Parathyroid adenoma (tissue), 2 donors: ENCODE results near the gene KPNA1.
A peak's percentile ranks its signal among the peaks of the same experiment; 100 is the strongest.

Experiments used
- H2AFZ ChIP-seq: fragments of 300-600 bp; sonication (generic); one replicate; pipeline ENCODE4 v1.7.0; 2017; ENCODE audit warnings: antibody characterized with exemption, mild to moderate bottlenecking
- H3K27ac ChIP-seq: fragments of 300-600 bp; sonication (generic); one replicate; pipeline ENCODE4 v1.7.0; 2017
- H3K27me3 ChIP-seq: fragments of 300-600 bp; sonication (generic); one replicate; pipeline ENCODE4 v1.7.0; 2017; ENCODE audit warnings: low read length; ENCODE audit not compliant: control insufficient read depth, insufficient read depth
- H3K36me3 ChIP-seq: fragments of 300-600 bp; sonication (generic); one replicate; pipeline ENCODE4 v1.7.0; 2017; ENCODE audit warnings: low read length; ENCODE audit not compliant: control insufficient read depth, insufficient read depth
- H3K4me1 ChIP-seq: fragments of 300-600 bp; sonication (generic); one replicate; pipeline ENCODE4 v1.7.0; 2017; ENCODE audit warnings: control low read depth
- H3K4me2 ChIP-seq: fragments of 300-600 bp; sonication (generic); one replicate; pipeline ENCODE4 v1.7.0; 2017; ENCODE audit warnings: low read length
- H3K4me3 ChIP-seq: fragments of 300-600 bp; sonication (generic); one replicate; pipeline ENCODE4 v1.7.0; 2017; ENCODE audit warnings: low read depth, low read length
- H3K79me2 ChIP-seq: fragments of 300-600 bp; sonication (generic); one replicate; pipeline ENCODE4 v1.7.0; 2017; ENCODE audit warnings: control low read depth
- H3K9ac ChIP-seq: fragments of 300-600 bp; sonication (generic); one replicate; pipeline ENCODE4 v1.7.0; 2017; ENCODE audit warnings: mild to moderate bottlenecking
- H3K9me3 ChIP-seq: fragments of 300-600 bp; sonication (generic); one replicate; pipeline ENCODE4 v1.7.0; 2017; ENCODE audit warnings: low read length; ENCODE audit not compliant: control insufficient read depth
- TF ChIP-seq, protein P1 (sequence below): fragments of 300-600 bp; sonication (generic); IDR thresholded peaks from one replicate; pipeline ENCODE4 v1.7.0; 2017; ENCODE audit warnings: antibody characterized with exemption, mild to moderate bottlenecking
- donor health status: primary hyperparathyroidism.

Gene KPNA1

DNA sequence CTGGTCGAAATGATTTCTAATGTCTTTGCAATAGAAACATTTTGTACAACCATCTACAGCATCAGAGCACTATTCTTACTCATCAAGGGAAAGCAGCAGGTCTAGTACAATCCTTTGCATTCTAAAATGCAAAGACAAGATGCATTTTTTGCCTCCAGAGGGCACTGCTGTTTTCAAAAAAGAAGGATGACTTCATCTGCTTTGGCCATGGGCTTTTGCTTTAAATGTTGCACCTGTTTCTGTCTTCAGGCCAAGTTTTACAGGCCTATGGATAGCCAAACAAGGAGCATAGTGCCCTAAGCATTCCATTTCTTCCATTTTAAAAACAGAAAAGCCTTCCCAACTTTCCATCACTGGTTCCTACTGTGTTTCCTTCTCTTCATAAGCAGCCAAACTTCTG is 45.9 kb upstream of the KPNA1 start:
- H3K79me2 ChIP-seq = peaks cover 6% of the 10 kb centered on the region
- no peaks in the 10 kb centered on the region for H3K27me3 ChIP-seq
- H3K4me1 ChIP-seq = peaks cover 11% of the 10 kb centered on the region
- H2AFZ ChIP-seq = no peak overlapping the region
- H3K9me3 ChIP-seq = no peaks in the 10 kb centered on the region
- no peak overlapping the region for H3K27ac ChIP-seq
- H3K36me3 ChIP-seq = no peaks in the 10 kb centered on the region
- no peak overlapping the region for H3K4me2 ChIP-seq
- H3K4me3 ChIP-seq = no peak overlapping the region
- H3K9ac ChIP-seq = no peak overlapping the region
- TF ChIP-seq, protein P1, sequence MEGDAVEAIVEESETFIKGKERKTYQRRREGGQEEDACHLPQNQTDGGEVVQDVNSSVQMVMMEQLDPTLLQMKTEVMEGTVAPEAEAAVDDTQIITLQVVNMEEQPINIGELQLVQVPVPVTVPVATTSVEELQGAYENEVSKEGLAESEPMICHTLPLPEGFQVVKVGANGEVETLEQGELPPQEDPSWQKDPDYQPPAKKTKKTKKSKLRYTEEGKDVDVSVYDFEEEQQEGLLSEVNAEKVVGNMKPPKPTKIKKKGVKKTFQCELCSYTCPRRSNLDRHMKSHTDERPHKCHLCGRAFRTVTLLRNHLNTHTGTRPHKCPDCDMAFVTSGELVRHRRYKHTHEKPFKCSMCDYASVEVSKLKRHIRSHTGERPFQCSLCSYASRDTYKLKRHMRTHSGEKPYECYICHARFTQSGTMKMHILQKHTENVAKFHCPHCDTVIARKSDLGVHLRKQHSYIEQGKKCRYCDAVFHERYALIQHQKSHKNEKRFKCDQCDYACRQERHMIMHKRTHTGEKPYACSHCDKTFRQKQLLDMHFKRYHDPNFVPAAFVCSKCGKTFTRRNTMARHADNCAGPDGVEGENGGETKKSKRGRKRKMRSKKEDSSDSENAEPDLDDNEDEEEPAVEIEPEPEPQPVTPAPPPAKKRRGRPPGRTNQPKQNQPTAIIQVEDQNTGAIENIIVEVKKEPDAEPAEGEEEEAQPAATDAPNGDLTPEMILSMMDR = peak; percentile 71

DNA sequence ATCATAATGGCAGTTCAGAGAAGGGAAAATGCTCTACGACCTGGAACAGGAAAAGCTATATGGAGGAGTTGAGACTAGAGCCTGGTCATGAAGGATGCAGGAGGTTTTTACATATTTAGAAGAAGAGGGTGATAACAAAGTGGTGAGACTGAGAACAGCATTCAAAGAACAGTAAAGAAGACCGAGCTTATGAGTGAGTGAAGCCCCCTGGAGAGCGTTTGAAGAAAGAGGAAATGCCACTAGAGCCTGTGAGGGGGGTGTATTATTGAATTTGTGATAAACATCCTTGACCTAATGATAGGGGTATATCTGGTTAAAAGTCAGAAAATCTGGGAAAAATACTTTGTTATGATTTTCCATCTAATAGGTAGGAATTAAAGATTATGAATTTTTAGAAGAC is 45.2 kb upstream of the KPNA1 start:
- Histone ChIP-seq H3K27ac (no peak overlapping the region), H3K9ac (no peak overlapping the region), H3K4me3 (no peak overlapping the region), H3K4me1 (peaks cover 13% of the 10 kb centered on the region), H3K36me3 (no peaks in the 10 kb centered on the region), H3K79me2 (peaks cover 6% of the 10 kb centered on the region), H2AFZ (no peak overlapping the region), H3K9me3 (no peaks in the 10 kb centered on the region), H3K27me3 (no peaks in the 10 kb centered on the region), H3K4me2 (no peak overlapping the region)
- TF ChIP-seq, protein P1 = no peak

DNA sequence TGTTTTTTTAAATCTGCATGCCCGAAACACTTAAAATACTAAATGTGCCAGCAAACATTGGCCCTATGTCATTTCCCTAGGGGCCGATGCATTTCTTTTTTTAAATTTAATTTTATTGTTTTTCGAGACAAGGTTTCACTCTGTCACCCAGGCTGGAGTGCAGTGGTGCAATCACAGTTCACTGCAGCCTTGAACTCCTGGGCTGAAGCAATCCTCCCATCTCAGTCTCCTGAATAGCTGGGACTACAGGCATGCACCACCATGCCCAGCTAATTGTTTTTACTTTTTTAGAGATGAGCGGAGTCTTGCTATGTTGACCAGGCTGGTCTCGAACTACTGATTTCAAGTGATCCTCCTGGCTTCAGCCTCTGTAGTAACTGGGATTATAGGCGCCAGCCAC is 43.9 kb upstream of the KPNA1 start:
- Histone ChIP-seq H3K9me3 (no peaks in the 10 kb centered on the region), H3K4me3 (no peak overlapping the region), H3K4me1 (peaks cover 12% of the 10 kb centered on the region), H3K4me2 (no peak overlapping the region), H3K27me3 (no peaks in the 10 kb centered on the region), H3K27ac (no peak overlapping the region), H3K79me2 (peaks cover 6% of the 10 kb centered on the region), H3K9ac (no peak overlapping the region), H3K36me3 (no peaks in the 10 kb centered on the region), H2AFZ (no peak overlapping the region)
- TF ChIP-seq, protein P1 = no peak

DNA sequence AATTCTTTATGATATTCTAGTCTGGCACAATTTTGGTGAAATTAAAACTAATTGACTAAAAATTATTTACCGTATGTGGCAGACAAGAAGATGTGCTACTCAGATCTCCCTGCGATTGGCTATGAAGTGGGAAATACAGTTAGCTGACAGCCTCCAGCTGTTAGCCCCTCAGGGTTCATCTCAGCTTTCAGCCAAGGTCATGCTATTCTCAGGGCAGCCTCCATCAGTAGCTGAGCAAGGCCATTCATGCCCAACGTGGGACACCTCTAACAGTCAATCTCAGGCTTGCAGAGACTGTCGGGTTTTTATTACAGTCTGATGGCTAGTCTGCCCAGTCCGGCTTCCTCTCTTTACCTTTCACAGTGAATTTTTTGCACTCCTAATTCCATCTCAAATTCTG is 42.6 kb upstream of the KPNA1 start:
- H3K4me2 ChIP-seq = no peak overlapping the region
- H3K9me3 ChIP-seq = no peaks in the 10 kb centered on the region
- TF ChIP-seq, protein P1 = no peak
- no peaks in the 10 kb centered on the region for H3K36me3 ChIP-seq
- peaks cover 2% of the 10 kb centered on the region for H3K79me2 ChIP-seq
- no peak overlapping the region for H3K4me3 ChIP-seq
- H3K9ac ChIP-seq = no peak overlapping the region
- H3K27ac ChIP-seq = no peak overlapping the region
- H2AFZ ChIP-seq = no peak overlapping the region
- peaks cover 3% of the 10 kb centered on the region for H3K4me1 ChIP-seq
- H3K27me3 ChIP-seq = no peaks in the 10 kb centered on the region

DNA sequence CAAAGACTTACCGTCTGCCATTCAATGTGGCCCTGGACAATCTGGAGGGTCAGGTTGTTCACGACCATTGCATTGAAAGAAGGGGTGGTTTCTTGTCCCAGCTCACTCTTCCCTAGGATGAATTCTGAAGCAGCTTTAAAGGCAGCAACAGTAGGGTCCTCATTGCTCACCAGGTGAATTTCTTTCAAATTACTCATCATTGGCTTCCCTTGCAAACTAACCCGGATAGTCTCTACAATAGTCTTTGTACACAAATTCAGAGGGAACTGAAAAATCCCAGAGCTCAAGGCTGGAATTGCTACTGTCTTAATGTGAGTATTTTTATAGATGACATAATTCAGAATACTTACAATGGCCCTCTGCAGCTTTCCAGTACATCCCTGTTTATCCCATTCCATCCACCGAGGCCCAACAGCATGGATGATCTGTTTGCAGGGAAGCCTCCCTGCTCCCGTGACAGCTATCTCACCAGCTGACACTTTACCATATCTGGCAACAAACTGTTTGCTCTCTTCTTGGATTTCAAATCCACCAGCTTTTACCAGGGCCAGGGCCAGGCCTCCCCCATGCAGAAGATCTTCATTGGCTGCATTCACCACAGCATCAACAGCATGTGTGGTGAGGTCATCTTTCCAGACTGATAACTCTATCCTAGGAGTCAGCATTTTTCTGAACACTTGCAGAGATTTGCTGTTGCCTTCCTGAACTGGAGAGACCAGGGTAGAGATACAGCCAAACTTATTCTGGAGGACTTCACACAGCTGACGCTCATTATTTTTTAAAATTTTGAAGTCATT is 40.7 kb upstream of the KPNA1 start:
- Histone ChIP-seq H3K4me1 (peaks cover 3% of the 10 kb centered on the region), H3K9me3 (no peaks in the 10 kb centered on the region), H3K4me2 (no peak overlapping the region), H2AFZ (no peak overlapping the region), H3K4me3 (no peak overlapping the region), H3K27me3 (no peaks in the 10 kb centered on the region), H3K36me3 (no peaks in the 10 kb centered on the region), H3K27ac (peak overlapping the region; percentile 59), H3K9ac (no peak overlapping the region), H3K79me2 (no peaks in the 10 kb centered on the region)
- TF ChIP-seq, protein P1 = no peak
